ENCODE results near the gene XPNPEP2.
"Not testable (repeated sequence)": the region's sequence is repeated elsewhere in the genome, so short reads cannot be mapped to it uniquely, and the experiment has no call there.

XPNPEP2 gene

DNA sequence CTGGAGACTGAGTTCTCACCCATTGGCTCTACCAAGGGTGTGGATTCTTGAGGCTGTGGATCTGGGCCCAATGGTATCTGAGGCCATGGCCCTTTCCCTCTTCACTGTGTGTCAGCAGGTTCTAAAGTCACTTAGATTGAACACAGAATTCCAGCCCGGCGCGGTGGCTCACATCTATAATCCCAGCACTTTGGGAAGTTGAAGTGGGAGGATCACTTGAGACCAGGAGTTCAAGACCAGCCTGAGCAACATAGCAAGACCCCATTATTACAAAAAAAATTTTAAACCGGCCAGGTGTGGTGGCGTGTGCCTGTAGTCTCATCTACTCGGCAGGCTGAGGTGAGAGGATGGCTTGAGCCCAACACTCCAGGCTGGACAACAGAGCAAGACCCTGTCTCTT, 18.0 kb upstream of the XPNPEP2 start:
- no peak for DNase-seq

DNA sequence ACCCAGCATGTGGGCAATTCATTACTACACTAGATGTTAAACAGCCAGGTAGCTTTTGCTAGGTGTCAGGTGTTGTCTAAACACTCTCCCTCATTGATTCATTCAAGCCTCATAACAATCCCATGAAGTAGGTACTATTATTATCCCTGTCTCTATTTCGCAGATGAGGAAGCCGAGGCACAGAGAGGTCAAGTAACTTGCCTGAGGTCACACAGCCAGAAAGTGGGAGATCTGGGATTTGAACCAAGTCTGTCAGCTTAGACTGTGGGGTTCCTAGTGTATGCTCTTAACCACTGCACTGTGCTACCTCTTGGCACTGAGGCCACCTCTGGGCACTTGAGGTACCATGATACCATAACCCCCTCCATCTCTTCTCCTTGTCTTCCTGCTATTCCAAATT, 17.4 kb upstream of the XPNPEP2 start:
- no peak for DNase-seq

DNA sequence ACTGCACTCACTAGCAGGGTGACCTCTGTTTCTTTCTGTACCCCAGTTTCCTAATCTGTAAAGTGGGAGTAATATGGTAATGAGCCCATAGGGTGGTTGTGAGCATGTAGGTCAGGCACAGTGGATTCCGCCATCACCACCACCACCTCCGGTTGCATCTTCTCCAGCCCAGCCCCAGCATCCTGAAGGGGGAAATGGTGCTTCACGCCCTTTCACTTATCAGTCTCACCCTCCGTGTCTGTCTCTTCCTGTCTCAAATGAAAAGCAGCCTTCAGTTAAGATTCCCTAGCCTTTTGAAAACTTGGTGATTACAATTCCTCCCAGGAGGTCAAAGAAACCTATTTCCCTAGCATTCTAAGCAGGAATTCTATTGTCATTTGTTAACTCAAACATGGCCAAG, 16.9 kb upstream of the XPNPEP2 start:
- no peak for DNase-seq

DNA sequence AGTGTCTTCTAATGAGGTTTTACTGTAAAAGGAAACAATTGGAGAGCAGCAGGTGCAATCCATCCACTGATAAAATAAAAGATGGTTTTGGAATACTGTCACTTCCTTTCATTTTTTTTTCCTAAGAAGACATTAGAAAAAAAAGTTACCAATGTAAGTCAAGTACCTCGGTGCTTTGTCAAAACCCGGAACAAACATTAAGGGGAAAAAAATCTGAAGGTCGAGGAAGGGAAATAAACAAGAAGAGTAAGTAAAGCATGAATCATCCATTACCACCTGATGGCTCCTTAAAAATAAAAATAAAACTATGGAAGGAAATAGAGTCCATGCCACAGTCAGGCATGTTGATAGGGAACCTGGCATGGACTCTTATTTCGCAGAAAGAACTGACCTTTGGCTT, 15.3 kb upstream of the XPNPEP2 start:
- no peak for DNase-seq

DNA sequence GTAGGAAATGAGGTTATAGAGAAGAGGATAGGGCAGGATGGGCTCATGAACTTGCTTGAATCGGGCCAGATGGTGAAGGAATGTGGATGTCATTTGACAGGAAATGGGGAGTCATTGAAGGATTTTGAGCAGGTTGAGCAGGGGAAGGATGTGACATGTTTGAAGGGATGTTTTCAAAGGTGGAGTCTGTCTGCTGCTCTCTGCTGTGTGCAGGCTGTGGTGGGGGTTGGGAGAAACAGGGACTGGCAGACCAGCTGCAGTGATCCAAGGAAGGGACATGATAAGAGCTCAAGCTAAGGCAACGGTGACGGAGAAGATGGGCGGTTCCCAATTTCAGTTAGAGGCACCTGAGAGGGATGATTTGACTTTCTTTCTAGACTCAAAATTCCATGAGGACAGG, 14.0 kb upstream of the XPNPEP2 start:
- no peak for DNase-seq

DNA sequence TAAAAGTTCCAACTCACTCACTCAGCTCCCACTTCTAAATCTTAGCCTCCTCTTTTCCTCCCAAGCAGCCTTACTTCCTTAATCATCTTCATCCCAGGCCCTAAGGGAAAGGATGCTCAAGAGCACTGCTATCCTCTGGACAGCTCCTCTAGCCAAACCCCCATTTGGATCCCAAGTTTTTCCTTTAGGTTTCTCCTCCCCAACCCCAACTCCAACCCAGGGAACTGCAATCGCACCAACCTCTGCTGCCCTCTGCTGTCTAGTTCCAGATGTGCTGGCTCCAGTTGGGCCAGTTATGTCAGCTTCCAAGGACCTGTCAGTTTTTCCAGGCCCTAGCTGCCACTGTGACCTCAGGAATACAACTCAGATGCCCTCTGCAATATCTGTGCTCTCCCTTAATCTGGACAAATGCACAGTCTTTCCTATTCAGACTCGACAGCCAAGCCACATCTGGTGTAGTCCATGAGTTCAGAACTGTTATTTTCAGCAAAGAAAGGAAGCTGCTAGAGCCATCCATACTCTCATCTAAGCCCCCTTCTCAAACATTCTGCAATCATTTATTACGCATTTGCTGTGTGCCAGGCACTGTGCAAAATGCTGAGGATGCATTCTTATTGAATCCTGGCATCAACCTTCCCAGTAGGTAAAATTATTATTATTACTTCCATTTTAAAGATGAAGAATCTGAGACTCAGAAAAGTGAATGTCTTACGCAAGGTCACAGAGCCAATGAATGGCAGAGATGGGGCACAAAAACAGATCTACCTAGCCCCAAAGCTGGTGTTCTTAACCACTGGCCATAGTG, 12.3 kb upstream of the XPNPEP2 start:
- peak in 1 of 2 donors; percentile 63 for DNase-seq

DNA sequence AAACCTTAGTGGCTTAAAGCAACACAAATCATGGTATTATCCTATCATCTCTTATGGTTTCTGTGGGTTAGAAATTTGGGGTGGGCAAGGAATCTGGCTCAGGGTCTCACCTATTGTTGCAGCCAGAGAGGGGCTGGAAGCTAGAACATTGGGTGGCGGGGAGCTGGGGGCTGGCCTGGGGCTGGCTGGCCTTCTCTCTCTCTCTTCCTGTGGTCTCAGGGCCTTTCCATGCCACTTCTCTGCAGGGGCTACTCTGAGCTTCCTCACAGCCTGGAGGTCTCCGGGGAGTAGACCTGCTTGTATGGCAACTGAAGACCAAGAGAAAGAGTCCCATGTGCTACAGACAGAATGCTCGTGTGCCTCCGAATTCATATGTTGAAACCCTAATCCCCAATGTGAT, 10.7 kb upstream of the XPNPEP2 start:
- DNase-seq = no peak

DNA sequence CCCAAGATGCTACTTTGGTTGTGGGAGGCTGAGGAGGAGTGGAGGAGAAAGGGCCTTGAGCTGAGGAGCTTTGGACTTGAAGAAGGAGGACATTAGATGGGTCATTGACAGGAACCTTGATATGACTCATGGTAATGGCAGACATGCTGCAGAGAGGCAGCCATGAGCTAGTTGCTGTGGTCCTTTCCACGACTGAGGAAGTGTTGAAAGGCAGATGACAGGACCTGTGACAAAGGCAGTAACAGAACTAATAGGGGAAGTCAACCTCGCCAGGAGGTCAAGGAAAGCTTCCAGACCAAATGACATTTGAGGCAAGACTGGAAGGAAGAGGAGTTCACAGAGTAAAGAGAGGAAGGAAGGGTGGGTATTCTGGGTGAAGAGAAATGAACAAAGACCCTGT, 7.6 kb upstream of the XPNPEP2 start:
- DNase-seq = peak; percentile 41 to 68

DNA sequence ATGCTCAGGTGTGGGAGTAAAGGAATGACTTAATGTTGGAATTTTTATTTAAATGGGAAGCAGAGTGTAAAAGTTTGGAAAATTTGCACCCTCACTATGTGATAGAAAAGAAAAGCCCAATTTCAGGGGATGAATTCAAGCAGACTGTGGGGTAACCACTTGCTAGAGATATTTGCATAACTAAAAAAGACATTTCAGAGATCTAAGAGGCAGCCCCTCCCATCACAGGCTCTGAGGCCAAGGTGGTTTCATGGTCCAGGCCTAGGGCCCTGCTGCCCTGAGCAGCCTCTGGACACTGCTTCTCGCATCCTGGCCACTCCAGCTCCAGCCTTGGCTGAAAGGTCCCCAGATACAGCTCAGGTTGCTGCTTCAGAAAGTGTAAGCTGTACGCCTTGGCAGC, 5.9 kb upstream of the XPNPEP2 start:
- no peak for DNase-seq

DNA sequence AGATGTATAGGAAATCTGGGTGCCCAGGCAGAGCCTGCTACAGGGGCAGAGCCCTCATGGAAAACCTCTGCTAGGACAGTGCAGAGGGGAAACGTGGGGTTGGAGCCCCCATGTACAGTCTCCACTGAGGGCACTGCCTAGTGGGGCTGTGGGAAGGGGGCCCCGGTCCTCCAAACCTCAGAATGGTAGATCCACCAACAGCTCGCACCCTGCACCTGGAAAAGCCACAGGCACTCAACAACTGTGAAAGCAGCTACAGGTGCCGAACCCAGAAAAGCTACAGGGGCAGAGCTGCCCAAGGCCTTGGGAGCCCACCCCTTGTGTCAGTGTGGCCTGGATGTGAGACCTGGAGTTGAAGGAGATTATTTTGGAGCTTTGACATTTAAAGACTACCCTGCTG, 5.4 kb upstream of the XPNPEP2 start:
- DNase-seq = no peak

DNA sequence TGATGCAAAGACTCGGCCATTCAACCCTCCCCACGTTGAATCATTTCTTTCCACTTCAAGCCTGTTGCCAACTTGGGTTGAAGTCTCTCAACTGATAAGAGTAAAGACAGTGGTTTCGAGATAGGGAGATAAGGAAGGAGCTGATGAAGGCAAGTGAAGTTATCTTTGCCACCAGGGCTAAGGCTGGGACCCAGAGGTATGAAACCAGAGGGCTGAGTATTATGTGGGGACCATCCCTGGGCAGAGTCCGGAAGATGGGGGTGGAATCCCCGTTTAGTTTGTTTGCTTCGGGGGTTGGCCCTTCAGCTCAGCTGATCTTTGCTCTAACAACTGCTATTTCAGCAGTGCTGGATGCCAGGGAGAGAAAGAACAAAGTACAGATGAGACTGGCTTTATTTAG, 2.3 kb upstream of the XPNPEP2 start:
- DNase-seq = no peak

DNA sequence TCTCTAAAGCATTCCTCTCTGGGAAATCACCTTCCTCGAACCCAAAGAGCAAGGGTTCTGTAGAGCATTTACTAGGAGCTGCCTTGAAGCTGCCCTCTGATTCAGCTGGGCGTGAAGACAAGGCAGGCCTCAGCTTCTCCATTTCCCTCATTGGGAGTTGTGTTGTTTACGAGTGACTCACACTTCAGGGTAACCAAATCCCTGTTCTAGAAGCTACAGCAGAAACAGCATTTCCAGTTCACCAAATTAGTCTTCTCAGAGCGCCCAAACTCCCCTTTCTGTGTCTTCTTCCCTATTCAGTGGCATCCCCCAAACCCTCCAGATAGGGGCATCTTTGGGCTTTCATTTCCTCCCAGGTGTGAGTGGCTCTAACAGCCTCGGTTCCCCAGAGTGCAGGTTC, 863 bp upstream of the XPNPEP2 start:
- DNase-seq = peak; percentile 65 to 67

DNA sequence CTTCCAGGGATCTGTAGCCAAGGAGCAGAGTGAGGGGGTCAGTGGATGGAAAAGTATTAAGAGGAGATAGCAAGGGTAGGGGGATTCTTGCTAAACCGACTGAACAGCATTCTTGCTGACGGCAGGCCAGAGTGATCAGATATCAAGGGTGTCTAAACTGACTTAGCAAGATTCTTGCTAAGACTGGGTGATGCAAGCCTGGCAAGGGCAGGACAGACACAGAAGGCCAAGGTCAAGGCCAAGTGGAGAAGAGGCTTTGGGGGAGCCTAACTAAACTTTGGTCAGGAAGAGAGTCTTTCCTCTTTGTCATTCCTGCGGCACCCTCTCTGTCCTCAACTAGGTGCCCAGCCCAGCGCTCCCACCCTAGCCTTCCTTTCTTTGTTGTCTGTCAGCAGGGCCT, 799 bp downstream of the XPNPEP2 start:
- no peak for DNase-seq

DNA sequence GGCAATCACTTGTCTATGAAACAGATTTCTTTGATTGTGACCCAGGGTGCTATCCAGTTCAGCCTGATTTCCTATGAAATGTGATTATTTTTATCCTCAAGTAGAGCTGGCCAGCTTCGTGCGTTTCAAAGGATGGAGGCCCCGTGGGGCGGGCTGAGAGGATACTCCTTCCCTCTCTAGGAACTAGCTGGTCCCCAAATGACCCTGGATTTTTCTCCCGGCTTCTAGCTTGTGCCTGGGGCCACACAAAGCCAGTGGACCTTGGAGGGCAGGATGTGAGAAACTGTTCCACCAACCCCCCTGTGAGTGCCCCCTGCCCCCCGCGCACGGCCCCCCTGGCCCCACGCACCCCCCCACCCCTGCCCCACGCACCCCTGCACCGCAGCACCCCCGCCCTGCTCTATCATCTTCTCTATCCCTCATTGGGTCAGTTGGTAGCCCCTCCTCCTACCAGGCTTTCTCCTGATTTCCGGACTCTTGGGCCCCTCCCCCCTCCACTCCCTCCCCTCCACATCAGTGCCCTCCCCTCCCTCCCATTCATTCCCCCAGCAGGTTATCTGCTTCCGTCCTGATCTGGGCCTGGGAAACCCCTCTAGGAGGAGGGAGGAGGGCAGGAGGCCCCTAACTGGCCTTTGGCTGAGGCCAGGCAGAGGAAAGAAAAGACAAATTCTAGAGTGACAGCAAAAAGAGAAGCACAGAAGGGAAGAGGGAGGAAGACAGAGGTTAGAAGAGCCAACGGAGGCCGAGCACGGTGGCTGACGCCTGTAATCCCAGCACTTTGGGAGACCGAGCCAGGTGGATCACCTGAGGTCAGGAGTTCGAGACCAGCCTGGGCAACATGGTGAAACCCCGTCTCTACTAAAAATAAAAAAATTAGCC, 3.3 kb downstream of the XPNPEP2 start:
- DNase-seq = no peak

DNA sequence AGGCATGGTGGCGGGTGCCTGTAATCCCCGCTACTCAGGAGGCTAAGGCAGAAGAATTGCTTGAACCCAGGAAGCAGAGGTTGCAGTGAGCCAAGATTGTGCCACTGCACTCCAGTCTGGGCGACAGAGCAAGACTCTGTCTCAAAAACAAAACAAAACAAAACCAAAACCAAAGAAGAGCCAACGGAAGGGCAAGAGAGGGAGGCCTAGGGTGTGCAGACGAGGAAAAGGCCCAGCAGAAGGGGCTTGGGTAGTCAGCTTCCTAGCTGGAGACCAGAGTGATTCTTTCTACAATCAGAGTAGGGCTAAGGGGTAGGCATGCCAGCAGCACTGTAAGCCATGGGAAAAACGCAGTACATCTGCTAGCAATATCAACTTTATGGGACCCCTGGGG, 4.0 kb downstream of the XPNPEP2 start:
- DNase-seq = not testable (repeated sequence)

DNA sequence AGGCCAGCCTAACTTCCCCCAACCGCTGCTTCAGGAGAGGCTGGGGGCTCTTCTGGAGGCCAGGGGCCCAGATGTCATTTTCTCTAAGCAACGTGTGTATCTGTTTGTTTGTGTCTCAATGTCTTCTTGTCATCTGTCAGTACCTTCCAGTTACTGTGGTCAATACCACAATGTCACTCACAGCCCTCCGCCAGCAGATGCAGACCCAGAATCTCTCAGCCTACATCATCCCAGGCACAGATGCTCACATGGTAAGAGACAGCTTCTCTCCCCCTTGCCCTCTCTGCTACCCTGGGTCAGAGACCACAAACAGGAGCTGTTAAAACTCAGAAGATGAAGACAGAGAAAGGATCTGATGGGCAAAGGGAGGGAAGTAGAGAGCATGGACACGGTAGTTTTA, 5.0 kb downstream of the XPNPEP2 start:
- DNase-seq = no peak

DNA sequence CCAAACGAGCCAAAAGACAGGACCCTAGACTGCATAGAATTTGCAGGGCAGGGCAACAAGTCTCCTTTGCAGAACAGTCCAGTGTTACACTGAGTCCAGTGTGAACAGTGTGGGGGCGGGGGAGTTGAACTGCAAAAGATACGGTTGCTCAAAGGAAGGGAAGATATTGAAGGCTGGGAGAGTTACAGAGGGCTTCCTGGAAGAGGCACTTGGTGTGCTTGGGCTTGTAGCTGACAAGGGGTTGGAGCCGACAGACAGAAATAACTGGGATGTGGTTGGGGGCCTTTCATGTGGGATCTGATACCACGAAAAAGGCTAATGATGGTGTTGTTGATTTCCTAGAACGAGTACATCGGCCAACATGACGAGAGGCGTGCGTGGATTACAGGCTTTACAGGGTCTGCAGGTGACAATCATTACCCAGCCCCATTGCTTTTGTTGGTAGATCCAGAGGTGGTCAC, 6.1 kb downstream of the XPNPEP2 start:
- peak; percentile 31 to 65 for DNase-seq

DNA sequence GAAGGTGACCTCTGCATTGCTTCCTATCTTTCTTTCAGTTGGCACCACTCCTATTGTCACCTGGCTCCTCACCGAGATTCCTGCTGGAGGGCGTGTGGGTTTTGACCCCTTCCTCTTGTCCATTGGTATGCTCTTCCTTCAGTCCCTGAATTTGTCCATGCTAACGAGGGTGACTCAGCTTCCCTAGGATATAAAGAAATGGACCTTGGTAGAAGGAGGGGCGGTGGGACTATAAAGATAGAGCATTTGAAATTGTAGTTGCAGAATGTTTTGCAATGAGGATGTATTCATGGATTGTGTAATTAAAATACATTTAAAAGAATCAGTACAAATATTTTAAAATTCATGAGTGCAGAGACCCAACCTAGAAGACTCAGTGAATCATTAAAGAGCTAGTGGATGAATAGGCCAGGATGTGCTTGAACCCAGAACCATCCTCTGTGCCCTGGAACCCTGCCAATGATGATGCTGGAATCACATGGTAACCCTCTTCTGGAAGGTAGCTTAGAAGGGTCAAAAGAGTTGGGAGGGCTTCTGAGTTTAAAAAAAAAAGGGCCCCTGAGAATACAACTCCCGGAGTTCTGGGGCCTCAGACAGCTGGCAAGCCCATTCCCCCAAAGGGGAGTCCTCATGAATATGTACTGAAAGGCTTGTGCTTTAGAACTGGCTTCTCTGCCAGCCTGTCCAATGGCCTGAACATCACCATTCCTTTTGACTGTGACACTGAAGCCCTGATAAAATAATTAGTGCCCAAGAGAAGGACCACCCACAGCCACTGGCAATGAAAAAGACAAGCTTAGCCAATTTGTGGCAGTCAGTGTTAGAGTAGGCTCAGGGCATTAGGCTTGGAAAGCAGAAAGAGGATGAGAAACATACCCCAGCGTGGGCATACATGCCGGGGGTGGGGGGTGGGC, 8.0 kb downstream of the XPNPEP2 start:
- no peak for DNase-seq

DNA sequence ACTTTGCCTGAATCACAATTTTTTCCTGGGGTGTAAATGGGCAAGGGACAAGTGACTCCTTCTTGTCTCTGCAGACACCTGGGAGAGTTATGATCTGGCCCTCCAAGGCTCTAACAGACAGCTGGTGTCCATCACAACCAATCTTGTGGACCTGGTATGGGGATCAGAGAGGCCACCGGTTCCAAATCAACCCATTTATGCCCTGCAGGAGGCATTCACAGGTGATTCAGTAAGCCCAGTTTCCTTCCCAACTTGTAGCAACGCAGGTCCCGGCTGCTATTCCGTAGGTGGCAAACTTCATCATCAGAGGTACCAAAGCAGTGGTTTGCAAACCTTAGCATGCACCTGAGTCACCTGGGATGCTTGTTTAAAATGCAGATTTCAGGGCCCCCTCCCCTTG, 8.8 kb downstream of the XPNPEP2 start:
- no peak for DNase-seq

DNA sequence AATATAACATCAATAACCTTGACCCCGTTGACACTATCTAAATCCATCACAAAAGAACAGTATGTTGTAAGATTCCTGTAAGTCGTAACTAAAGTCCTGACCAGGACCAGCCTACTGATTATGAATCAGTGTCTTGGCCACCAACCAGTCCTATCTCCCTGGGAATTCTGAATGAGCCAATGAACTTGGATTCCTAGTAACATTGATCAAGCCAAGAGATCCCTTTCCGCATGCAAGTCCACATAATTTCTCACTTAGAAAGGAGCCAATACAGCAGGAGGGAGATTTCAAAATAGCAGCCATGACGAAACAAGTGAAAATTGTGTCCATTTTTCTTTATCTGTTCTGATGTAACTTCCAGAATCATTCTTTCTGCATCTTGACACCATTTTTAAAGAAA, 9.5 kb downstream of the XPNPEP2 start:
- peak; percentile 60 to 77 for DNase-seq

DNA sequence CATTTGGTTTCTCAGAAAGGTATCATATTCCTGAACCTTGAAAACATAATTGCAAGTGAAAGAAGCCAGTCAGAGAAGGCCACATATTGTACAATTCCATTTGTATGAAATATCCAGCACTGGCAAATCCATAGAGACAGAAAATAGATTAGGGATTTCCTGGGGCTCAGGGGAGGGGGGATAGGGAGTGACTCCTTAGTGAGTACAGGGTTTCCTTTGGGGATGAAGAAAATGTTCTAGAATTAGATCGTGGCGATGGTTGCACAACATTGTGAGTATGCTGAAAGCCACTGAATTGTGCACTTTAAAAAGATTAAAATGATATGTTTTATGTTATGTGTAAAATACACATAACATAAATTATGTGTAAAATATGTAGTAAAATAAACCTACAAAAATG, 10.3 kb downstream of the XPNPEP2 start:
- no peak for DNase-seq

DNA sequence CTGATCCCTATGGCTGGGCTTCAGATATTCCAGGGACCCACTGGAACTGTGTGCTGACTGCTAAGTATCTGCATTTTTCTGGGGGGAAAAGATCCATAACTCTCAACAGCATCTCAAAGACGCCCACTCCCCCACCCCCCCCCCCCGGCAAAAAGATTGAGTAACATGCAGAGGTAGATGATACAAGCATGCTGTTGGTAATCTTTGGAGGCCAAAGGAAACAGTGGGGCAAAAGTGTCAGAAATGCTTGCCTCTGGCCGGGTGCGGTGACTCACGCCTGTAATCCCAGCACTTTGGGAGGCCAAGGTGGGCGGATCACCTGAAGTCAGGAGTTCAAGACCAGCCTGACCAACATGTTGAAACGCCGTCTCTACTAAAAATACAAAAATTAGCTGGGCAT, 12.2 kb downstream of the XPNPEP2 start:
- DNase-seq = no peak
